Ishikawa (cell line): ENCODE data around the gene HDGFL2.

ENCODE experiments used
- CEBPB ChIP-seq: IDR thresholded peaks from 2 replicates; pipeline ENCODE4 v1.6.1; 2012
- CREB1 ChIP-seq: IDR thresholded peaks from 2 replicates; pipeline ENCODE4 v1.6.1; 2012; ENCODE audit warnings: low read depth
- EGR1 ChIP-seq: IDR thresholded peaks from 2 replicates; pipeline ENCODE4 v1.6.1; 2012
- EP300 ChIP-seq: IDR thresholded peaks from 2 replicates; pipeline ENCODE4 v1.6.1; 2012; ENCODE audit warnings: borderline replicate concordance
- FOXM1 ChIP-seq: IDR thresholded peaks from 2 replicates; pipeline ENCODE4 v1.6.1; 2012; ENCODE audit warnings: low read depth, borderline replicate concordance
- MAX ChIP-seq: IDR thresholded peaks from 2 replicates; pipeline ENCODE4 v1.6.1; 2012
- NFIC ChIP-seq: IDR thresholded peaks from 2 replicates; pipeline ENCODE4 v1.6.1; 2012
- RAD21 ChIP-seq: IDR thresholded peaks from 2 replicates; pipeline ENCODE4 v1.6.1; 2012; ENCODE audit warnings: low read depth
- REST ChIP-seq: IDR thresholded peaks from 2 replicates; pipeline ENCODE4 v1.6.1; 2012; ENCODE audit warnings: low read depth, mild to moderate bottlenecking
- TAF1 ChIP-seq: IDR thresholded peaks from 2 replicates; pipeline ENCODE4 v1.6.1; 2012; ENCODE audit warnings: low read depth, mild to moderate bottlenecking
- TCF12 ChIP-seq: IDR thresholded peaks from 2 replicates; pipeline ENCODE4 v1.6.1; 2012; ENCODE audit warnings: low read depth
- TEAD4 ChIP-seq: IDR thresholded peaks from 2 replicates; pipeline ENCODE4 v1.6.1; 2012
- USF1 ChIP-seq: IDR thresholded peaks from 2 replicates; pipeline ENCODE4 v1.6.1; 2012
- YY1 ChIP-seq: IDR thresholded peaks from 2 replicates; pipeline ENCODE4 v1.6.1; 2012; ENCODE audit warnings: low read depth
- ZBTB7A ChIP-seq: IDR thresholded peaks from 2 replicates; pipeline ENCODE4 v1.6.1; 2012; ENCODE audit warnings: low read depth

HDGFL2 gene

GRCh38 chr19:4536798-4537197, 64.7 kb downstream of the HDGFL2 start:
- 0 out of 2 replicates have a peak, but pooled peaks have one; percentile 30 for TF ChIP-seq ZBTB7A
- TF ChIP-seq TAF1: no peak

GRCh38 chr19:4537953-4538600, 66.0 kb downstream of the HDGFL2 start:
- TF ChIP-seq CEBPB (no peak), EP300 (no peak), YY1 (no peak), EGR1 (no peak), MAX (no peak), FOXM1 (no peak)

- TF ChIP-seq TAF1 (no peak), YY1 (no peak), FOXM1 (no peak), MAX (no peak), EGR1 (no peak), EP300 (no peak), ZBTB7A (no peak), CEBPB (no peak), TEAD4 (no peak), RAD21 (no peak), REST (no peak), TCF12 (no peak), USF1 (no peak), CREB1 (no peak), NFIC (no peak)
These were observed 66.5 kb downstream of the HDGFL2 start for GRCh38 chr19:4538601-4538954.

GRCh38 chr19:4539169-4539692, 67.1 kb downstream of the HDGFL2 start:
- no peak for TF ChIP-seq TEAD4
- no peak for TF ChIP-seq FOXM1
- no peak for TF ChIP-seq EGR1
- no peak for TF ChIP-seq REST
- no peak for TF ChIP-seq ZBTB7A
- no peak for TF ChIP-seq TCF12
- TF ChIP-seq CEBPB: no peak
- TF ChIP-seq EP300: no peak
- no peak for TF ChIP-seq RAD21

GRCh38 chr19:4539693-4540581, 67.8 kb downstream of the HDGFL2 start, which contains the start of gene LRG1:
Gene LRG1 (minus strand): TSS chr19:4540036. CDS start chr19:4540013, 23 bp downstream.
- TF ChIP-seq YY1: no peak
- no peak for TF ChIP-seq EGR1
- TF ChIP-seq EP300: no peak
- TF ChIP-seq CREB1: no peak
- TF ChIP-seq TEAD4: no peak
- TF ChIP-seq USF1: no peak
- no peak for TF ChIP-seq FOXM1
- TF ChIP-seq NFIC: no peak
- no peak for TF ChIP-seq RAD21
- no peak for TF ChIP-seq MAX
- TF ChIP-seq CEBPB: no peak
